Nephron (organoid): ENCODE results near the gene ZNF689.

ENCODE experiments used
- H3K27ac Mint-ChIP-seq, 3 experiments: 2 replicates each; pipeline ENCODE4 v1.8.0; 2020; ENCODE audit warnings: mixed read lengths in 3 of 3, mild to moderate bottlenecking in 2 of 3, moderate library complexity in 1 of 3
- H3K27me3 Mint-ChIP-seq: 2 replicates; pipeline ENCODE4 v1.8.0; 2021; ENCODE audit warnings: low read depth, mild to moderate bottlenecking, moderate library complexity, mixed read lengths
- H3K36me3 Mint-ChIP-seq: 2 replicates; pipeline ENCODE4 v1.8.0; 2020; ENCODE audit warnings: low read depth, mixed read lengths
- H3K4me1 Mint-ChIP-seq: 2 replicates; pipeline ENCODE4 v1.8.0; 2020; ENCODE audit warnings: mixed read lengths
- H3K4me3 Mint-ChIP-seq, 3 experiments: 2 replicates each; pipeline ENCODE4 v1.8.0; 2020; ENCODE audit warnings: mild to moderate bottlenecking in 3 of 3, mixed read lengths in 3 of 3, moderate library complexity in 2 of 3
- H3K9me3 Mint-ChIP-seq: 2 replicates; pipeline ENCODE4 v1.8.0; 2020; ENCODE audit warnings: mixed read lengths
- CTCF ChIP-seq, 3 experiments: fragments of 200-600 bp; sonication (generic); IDR thresholded peaks; one replicate each; pipeline ENCODE4 v1.5.0; 2021; ENCODE audit warnings: antibody characterized with exemption in 3 of 3; ENCODE audit not compliant: unreplicated experiment in 3 of 3

The ZNF689 gene

GRCh38 chr16:30561089-30561816 is 48.9 kb downstream of the ZNF689 start:
- TF ChIP-seq CTCF (IDR thresholded peaks at IDR 0.05; ENCODE audit: unreplicated experiment in 3 of 3), result no peak
- H3K36me3 Mint-ChIP-seq, result peaks cover 2% of the 10 kb centered on the region

GRCh38 chr16:30559690-30560089 is 50.5 kb downstream of the ZNF689 start:
- no peak for TF ChIP-seq CTCF (IDR thresholded peaks at IDR 0.05; ENCODE audit: unreplicated experiment in 3 of 3)
- peak overlapping the region; percentile 65 to 92 (median 74) for H3K27ac Mint-ChIP-seq
- no peaks in the 10 kb centered on the region for H3K9me3 Mint-ChIP-seq
- peaks cover 6% of the 10 kb centered on the region for H3K36me3 Mint-ChIP-seq
- H3K4me3 Mint-ChIP-seq, result peak overlapping the region; percentile 62 to 74 (median 68)
- H3K27me3 Mint-ChIP-seq, result no peaks in the 10 kb centered on the region
- H3K4me1 Mint-ChIP-seq, result peaks cover 10% of the 10 kb centered on the region

More at GRCh38 chr16:30561089-30561816, 48.9 kb downstream of the ZNF689 start:
- H3K4me3 Mint-ChIP-seq, result peak overlapping the region; percentile 22 to 71 (median 52)
- peak overlapping the region; percentile 71 to 91 (median 90) for H3K27ac Mint-ChIP-seq
- H3K4me1 Mint-ChIP-seq, result peaks cover 6% of the 10 kb centered on the region
- no peaks in the 10 kb centered on the region for H3K27me3 Mint-ChIP-seq
- no peaks in the 10 kb centered on the region for H3K9me3 Mint-ChIP-seq

GRCh38 chr16:30558789-30559377 is 51.3 kb downstream of the ZNF689 start:
- Mint-ChIP-seq H3K27me3 (no peaks in the 10 kb centered on the region), H3K27ac (peak overlapping the region; percentile 65 to 98 (median 92)), H3K4me1 (peaks cover 16% of the 10 kb centered on the region), H3K4me3 (peak overlapping the region; percentile 90 to 95 (median 94)), H3K36me3 (peaks cover 14% of the 10 kb centered on the region), H3K9me3 (no peaks in the 10 kb centered on the region)
- TF ChIP-seq CTCF (IDR thresholded peaks at IDR 0.05; ENCODE audit: unreplicated experiment in 3 of 3), result no peak

DNA sequence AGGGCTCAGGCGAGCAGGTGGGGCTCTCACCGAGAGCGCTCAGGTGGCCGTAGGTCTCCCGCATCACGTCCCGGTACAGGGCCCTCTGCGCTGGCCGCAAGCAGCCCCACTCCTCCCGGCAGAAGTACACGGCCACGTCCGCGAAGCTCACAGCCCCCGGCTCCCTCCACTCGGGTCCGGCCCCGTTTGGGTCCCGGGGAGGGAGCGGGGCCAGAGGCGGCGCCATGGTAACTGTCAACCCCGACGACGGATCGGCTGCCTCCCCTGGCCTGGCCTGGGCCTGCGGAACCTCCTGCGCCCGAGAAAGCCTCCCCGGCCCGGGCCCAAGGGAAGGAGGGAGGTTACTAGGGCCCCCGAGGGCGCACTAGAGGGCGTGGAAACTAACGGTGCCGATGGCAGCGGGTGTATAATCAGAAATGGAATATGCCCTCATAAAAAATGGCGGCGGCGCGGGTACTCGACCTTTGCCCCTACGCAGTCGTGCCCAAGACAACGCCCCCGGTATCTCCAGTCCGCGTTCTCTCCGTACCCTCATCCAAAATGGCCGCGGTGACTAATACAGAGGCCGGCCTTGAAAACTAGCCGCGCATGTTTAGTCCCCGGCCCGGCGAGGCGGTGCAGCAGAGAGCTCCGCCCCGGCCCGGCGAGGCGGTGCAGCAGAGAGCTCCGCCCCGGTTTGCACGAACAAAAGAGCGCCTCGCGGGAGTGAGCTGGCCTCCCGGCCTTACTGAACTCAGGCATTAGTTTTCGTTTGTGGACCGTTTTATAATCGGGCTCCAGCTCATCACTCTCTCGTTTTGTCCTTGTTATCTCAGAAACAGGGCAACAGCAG is 52.0 kb downstream of the ZNF689 start, which contains the start of gene ZNF764:
TSS of gene ZNF764 (minus strand) at position 418 of the 832 bp plus-strand sequence. CDS start at position 226, 192 bp downstream.
- H3K36me3 Mint-ChIP-seq, result peaks cover 21% of the 10 kb centered on the region
- peaks cover 22% of the 10 kb centered on the region for H3K4me1 Mint-ChIP-seq
- no peak for TF ChIP-seq CTCF (IDR thresholded peaks at IDR 0.05; ENCODE audit: unreplicated experiment in 3 of 3)
- H3K9me3 Mint-ChIP-seq, result no peaks in the 10 kb centered on the region
- H3K27me3 Mint-ChIP-seq, result no peaks in the 10 kb centered on the region
- H3K4me3 Mint-ChIP-seq, result peak within 1 kb of the TSS; percentile 90 to 95 (median 94)
- H3K27ac Mint-ChIP-seq, result peak within 1 kb of the TSS; percentile 74 to 98 (median 93)

GRCh38 chr16:30557707-30557956 is 52.6 kb downstream of the ZNF689 start:
- no peak for TF ChIP-seq CTCF (IDR thresholded peaks at IDR 0.05; ENCODE audit: unreplicated experiment in 3 of 3)
- peaks cover 22% of the 10 kb centered on the region for H3K4me1 Mint-ChIP-seq
- no peaks in the 10 kb centered on the region for H3K9me3 Mint-ChIP-seq
- no peaks in the 10 kb centered on the region for H3K27me3 Mint-ChIP-seq
- H3K36me3 Mint-ChIP-seq, result peaks cover 25% of the 10 kb centered on the region
- peak overlapping the region; percentile 90 to 94 (median 91) for H3K4me3 Mint-ChIP-seq
- H3K27ac Mint-ChIP-seq, result peak overlapping the region; percentile 74 to 93 (median 89)
